ENCODE measurements around the gene GRM8. TPM values are rescaled to one million over a fixed set of nuclear protein-coding genes. Genes with fewer than 3 reads are reported as not detected.

The GRM8 gene
- total and polyA plus RNA-seq, 7 donors, result 0.08 TPM; not detected in 6

DNA sequence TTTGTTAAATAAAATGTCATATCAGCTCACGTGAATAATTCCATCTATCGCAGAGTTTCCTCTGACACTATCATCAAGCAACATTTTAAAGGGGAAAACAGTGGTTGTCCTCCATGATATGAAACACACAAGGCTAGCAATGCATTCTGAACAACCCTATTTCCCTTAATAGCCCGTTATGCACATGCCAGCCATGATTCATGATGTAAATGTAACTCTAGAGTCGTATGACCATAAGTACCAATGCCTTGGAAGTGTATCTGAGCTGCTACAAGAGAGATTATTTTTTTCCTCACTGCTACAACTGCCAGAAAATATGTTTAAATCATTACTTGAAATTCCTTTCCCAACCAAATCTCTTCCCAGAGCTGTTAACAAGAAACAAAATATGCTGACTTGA lies 159.4 kb downstream of the GRM8 start:
- WGBS, 3 donors, result 45 to 54% (median 52%) methylated on average over 4 of the region's 4 CpGs
- DNase-seq (no peak), ATAC-seq (no peak)
- H3K9me3 ChIP-seq, result no peaks in the 10 kb centered on the region
- TF ChIP-seq, protein P1, sequence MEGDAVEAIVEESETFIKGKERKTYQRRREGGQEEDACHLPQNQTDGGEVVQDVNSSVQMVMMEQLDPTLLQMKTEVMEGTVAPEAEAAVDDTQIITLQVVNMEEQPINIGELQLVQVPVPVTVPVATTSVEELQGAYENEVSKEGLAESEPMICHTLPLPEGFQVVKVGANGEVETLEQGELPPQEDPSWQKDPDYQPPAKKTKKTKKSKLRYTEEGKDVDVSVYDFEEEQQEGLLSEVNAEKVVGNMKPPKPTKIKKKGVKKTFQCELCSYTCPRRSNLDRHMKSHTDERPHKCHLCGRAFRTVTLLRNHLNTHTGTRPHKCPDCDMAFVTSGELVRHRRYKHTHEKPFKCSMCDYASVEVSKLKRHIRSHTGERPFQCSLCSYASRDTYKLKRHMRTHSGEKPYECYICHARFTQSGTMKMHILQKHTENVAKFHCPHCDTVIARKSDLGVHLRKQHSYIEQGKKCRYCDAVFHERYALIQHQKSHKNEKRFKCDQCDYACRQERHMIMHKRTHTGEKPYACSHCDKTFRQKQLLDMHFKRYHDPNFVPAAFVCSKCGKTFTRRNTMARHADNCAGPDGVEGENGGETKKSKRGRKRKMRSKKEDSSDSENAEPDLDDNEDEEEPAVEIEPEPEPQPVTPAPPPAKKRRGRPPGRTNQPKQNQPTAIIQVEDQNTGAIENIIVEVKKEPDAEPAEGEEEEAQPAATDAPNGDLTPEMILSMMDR (IDR thresholded peaks at IDR 0.05), result no peak
- no peak overlapping the region for H3K4me3 ChIP-seq
- H3K4me1 ChIP-seq, result no peaks in the 10 kb centered on the region
- no peaks in the 10 kb centered on the region for H3K27me3 ChIP-seq (ENCODE audit: insufficient read depth in 3 of 3, low read length in 2 of 3)
- intact Hi-C loops (cut with DNase I), result no loop called here
- no peaks in the 10 kb centered on the region for H3K36me3 ChIP-seq (ENCODE audit: insufficient read depth in 1 of 2, low read depth in 1 of 2)
- no peak overlapping the region for H3K27ac ChIP-seq

DNA sequence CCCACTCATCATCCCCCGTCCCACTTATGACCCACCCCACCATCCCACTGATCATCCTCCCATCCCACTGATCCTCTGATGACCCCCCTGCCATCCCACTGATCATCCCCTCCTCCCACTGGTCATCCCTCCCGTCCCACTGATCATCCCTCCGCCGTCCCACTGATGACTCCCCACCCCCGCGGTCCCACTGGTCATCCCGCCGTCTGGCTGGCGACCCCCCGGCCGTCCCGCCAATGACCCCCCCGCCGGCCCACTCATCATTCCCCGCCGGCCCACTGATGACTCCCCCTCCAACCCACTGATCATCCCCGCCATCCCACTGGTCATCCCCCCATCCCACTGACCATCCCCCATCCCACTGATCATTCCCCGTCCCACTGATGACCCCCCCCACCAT lies 161.1 kb downstream of the GRM8 start:
- no peak overlapping the region for H3K4me3 ChIP-seq
- no peaks in the 10 kb centered on the region for H3K9me3 ChIP-seq
- 94 to 97% (median 95%) methylated on average over 18 of the region's 18 CpGs for WGBS, 3 donors
- ATAC-seq, result no peak
- TF ChIP-seq, protein P1 (IDR thresholded peaks at IDR 0.05), result no peak
- intact Hi-C loops (cut with DNase I), result no loop called here
- H3K36me3 ChIP-seq (ENCODE audit: insufficient read depth in 1 of 2, low read depth in 1 of 2), result no peaks in the 10 kb centered on the region
- H3K27me3 ChIP-seq (ENCODE audit: insufficient read depth in 3 of 3, low read length in 2 of 3), result no peaks in the 10 kb centered on the region
- no peak overlapping the region for H3K27ac ChIP-seq
- H3K4me1 ChIP-seq, result no peaks in the 10 kb centered on the region
- no peak for DNase-seq

DNA sequence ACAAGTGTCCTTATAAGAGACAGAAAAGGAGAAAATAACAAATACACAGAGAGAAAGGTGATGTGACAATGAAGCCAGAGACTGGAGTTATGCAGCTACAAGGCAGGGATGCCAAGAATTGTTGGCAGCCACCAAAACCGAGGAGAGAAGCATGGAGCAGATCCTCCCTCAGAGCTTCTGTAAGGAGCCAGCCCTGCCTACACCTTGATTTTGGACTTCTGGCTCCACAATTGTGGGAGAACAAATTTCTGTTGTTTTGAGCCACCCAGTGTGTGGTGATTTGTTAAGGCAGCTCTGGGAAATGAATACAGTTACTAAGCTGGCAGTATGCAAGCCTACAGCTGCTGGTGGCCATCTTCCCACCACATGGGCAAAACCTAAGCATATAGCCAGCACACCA lies 163.6 kb downstream of the GRM8 start:
- no peak for DNase-seq
- TF ChIP-seq, protein P1 (IDR thresholded peaks at IDR 0.05), result no peak
- no peak for ATAC-seq
- Histone ChIP-seq H3K36me3 (ENCODE audit: insufficient read depth in 1 of 2, low read depth in 1 of 2) (no peaks in the 10 kb centered on the region), H3K27ac (no peak overlapping the region), H3K27me3 (ENCODE audit: insufficient read depth in 3 of 3, low read length in 2 of 3) (no peaks in the 10 kb centered on the region), H3K4me3 (no peak overlapping the region), H3K4me1 (no peaks in the 10 kb centered on the region), H3K9me3 (no peaks in the 10 kb centered on the region)
- intact Hi-C loops (cut with DNase I), result no loop called here
- 47 to 61% (median 57%) methylated on average over 1 of the region's 1 CpG for WGBS, 3 donors

DNA sequence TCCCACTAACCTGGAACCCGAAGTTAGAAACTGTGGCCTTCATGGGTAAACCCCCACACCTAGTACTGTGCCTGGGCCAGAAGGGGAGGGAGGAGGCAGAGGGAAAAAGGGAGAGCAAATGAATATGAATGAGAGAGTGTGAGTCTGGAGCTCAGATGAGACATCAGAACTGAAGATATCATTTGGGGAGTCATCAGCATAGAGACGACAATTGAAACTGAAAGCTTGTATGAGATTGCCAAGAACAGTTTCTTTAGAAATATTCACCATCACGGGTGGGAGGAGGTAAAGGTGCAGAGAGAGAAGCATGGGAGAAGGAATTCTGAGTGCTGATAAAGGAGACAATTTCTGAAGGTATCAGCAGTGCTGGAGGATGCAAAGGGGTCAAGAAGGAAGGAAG lies 171.2 kb downstream of the GRM8 start:
- no peaks in the 10 kb centered on the region for H3K36me3 ChIP-seq (ENCODE audit: insufficient read depth in 1 of 2, low read depth in 1 of 2)
- H3K27me3 ChIP-seq (ENCODE audit: insufficient read depth in 3 of 3, low read length in 2 of 3), result no peaks in the 10 kb centered on the region
- H3K9me3 ChIP-seq, result no peaks in the 10 kb centered on the region
- H3K27ac ChIP-seq, result no peak overlapping the region
- TF ChIP-seq, protein P1 (IDR thresholded peaks at IDR 0.05), result no peak
- H3K4me1 ChIP-seq, result no peaks in the 10 kb centered on the region
- intact Hi-C loops (cut with DNase I), result no loop called here
- no peak for DNase-seq
- WGBS, 3 donors, result 64 to 79% (median 66%) methylated on average over 3 of the region's 3 CpGs
- ATAC-seq, result no peak
- H3K4me3 ChIP-seq, result no peak overlapping the region

DNA sequence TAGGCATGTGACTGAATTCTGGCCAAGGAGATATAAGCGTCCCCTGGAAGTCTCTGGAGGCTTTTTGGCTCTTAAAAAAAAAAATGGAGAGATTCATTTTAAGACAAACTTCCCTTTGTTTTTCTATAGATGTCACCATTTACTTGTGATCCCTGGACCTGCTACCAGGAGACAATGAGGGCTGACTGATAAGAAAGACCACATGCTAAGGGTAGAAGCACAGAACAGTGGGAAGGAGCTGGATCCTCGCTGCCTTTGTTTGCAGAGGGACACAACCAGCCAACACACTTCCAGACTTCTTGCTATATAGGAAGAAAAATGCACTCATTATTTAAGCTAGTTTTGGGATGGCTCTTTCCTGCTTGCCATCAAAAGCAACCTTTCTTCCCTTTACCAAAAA lies 172.2 kb downstream of the GRM8 start:
- WGBS, 3 donors, result 43 to 64% (median 57%) methylated on average over 2 of the region's 2 CpGs
- Histone ChIP-seq H3K36me3 (ENCODE audit: insufficient read depth in 1 of 2, low read depth in 1 of 2) (no peaks in the 10 kb centered on the region), H3K4me3 (no peak overlapping the region), H3K9me3 (no peaks in the 10 kb centered on the region), H3K27ac (no peak overlapping the region), H3K4me1 (no peaks in the 10 kb centered on the region), H3K27me3 (ENCODE audit: insufficient read depth in 3 of 3, low read length in 2 of 3) (no peaks in the 10 kb centered on the region)
- no peak for DNase-seq
- TF ChIP-seq, protein P1 (IDR thresholded peaks at IDR 0.05), result no peak
- no peak for ATAC-seq
- intact Hi-C loops (cut with DNase I), result no loop called here
